ENCODE results near the gene HADHA. TPM values are rescaled to one million over a fixed set of nuclear protein-coding genes. Genes with fewer than 3 reads are reported as not detected.
"Not testable (repeated sequence)": the region's sequence is repeated elsewhere in the genome, so short reads cannot be mapped to it uniquely, and the experiment has no call there.

The HADHA gene
- total and polyA plus RNA-seq, 2 donors from 2014 or later = 135 to 171 TPM

DNA sequence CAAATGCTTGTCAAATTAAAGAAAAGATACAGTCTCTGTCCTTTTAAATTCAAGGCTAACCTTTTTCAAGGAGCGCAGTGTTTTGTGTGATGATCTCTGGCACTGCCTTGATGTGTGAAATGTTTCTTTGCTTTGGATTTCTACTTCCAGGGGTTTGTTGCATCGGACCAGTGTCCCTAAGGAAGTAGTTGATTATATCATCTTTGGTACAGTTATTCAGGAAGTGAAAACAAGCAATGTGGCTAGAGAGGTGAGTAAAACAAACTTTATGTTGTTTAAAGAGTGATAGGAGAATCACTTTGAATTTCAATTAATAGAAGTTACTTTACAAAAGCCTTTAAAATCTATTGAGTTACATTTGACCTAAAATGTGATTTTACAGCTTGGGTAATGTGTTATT, 29.1 kb upstream of the HADHA start:
- Histone ChIP-seq H3K36me3 (ENCODE audit: control insufficient read depth in 2 of 3, insufficient read depth in 3 of 3, low read length in 3 of 3) (peaks cover 7 to 17% (median 9%) of the 10 kb centered on the region in 3 donors), H3K9me3 (ENCODE audit: control insufficient read depth in 2 of 3, insufficient read depth in 1 of 3, low read length in 3 of 3) (no peaks in the 10 kb centered on the region), H3K4me3 (ENCODE audit: low read length in 3 of 3) (no peak overlapping the region), H3K4me1 (ENCODE audit: control insufficient read depth in 2 of 3, insufficient read depth in 2 of 3, low read depth in 1 of 3, low read length in 3 of 3) (peaks cover 0 to 7% (median 0%) of the 10 kb centered on the region in 3 donors), H3K27ac (ENCODE audit: low read depth in 2 of 2, low read length in 2 of 2) (no peak overlapping the region), H3K27me3 (ENCODE audit: control insufficient read depth, insufficient read depth, low read length) (no peaks in the 10 kb centered on the region), H3K9ac (ENCODE audit: low read length in 3 of 3) (no peak overlapping the region)
- intact Hi-C loops (cut with DNase I) = no loop called here
- TF ChIP-seq, protein P1, sequence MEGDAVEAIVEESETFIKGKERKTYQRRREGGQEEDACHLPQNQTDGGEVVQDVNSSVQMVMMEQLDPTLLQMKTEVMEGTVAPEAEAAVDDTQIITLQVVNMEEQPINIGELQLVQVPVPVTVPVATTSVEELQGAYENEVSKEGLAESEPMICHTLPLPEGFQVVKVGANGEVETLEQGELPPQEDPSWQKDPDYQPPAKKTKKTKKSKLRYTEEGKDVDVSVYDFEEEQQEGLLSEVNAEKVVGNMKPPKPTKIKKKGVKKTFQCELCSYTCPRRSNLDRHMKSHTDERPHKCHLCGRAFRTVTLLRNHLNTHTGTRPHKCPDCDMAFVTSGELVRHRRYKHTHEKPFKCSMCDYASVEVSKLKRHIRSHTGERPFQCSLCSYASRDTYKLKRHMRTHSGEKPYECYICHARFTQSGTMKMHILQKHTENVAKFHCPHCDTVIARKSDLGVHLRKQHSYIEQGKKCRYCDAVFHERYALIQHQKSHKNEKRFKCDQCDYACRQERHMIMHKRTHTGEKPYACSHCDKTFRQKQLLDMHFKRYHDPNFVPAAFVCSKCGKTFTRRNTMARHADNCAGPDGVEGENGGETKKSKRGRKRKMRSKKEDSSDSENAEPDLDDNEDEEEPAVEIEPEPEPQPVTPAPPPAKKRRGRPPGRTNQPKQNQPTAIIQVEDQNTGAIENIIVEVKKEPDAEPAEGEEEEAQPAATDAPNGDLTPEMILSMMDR (IDR thresholded peaks at IDR 0.05; ENCODE audit: borderline replicate concordance, extremely low read depth, insufficient read depth) = no peak
- DNase-seq (no peak), FAIRE-seq (no peak)

DNA sequence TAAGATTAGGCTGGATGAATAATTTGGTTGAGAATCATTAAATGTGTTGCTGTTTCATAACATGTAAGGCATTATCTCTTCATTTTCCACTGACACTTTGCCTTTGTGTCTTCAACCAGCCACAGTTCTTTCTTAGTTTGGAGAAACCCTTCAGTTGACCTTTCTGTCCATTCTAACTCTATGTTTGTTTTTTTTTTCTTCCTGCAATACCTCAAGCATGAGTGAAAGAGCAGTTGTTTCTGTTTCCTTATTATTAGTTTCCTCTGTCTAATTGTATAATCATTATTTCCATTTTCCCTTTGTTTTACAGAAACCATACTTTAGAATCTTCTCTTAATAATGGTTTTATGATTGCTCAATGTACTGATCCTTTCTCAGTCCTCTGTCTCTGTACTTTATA, 25.9 kb upstream of the HADHA start:
- TF ChIP-seq, protein P1 (IDR thresholded peaks at IDR 0.05; ENCODE audit: borderline replicate concordance, extremely low read depth, insufficient read depth) = no peak
- peaks cover 0 to 7% (median 0%) of the 10 kb centered on the region in 3 donors for H3K4me1 ChIP-seq (ENCODE audit: control insufficient read depth in 2 of 3, insufficient read depth in 2 of 3, low read depth in 1 of 3, low read length in 3 of 3)
- peaks cover 2 to 8% (median 4%) of the 10 kb centered on the region in 3 donors for H3K36me3 ChIP-seq (ENCODE audit: control insufficient read depth in 2 of 3, insufficient read depth in 3 of 3, low read length in 3 of 3)
- no peak for DNase-seq
- H3K27me3 ChIP-seq (ENCODE audit: control insufficient read depth, insufficient read depth, low read length) = no peaks in the 10 kb centered on the region
- no peak overlapping the region for H3K27ac ChIP-seq (ENCODE audit: low read depth in 2 of 2, low read length in 2 of 2)
- no peak overlapping the region for H3K4me3 ChIP-seq (ENCODE audit: low read length in 3 of 3)
- intact Hi-C loops (cut with DNase I) = no loop called here
- no peak for FAIRE-seq
- no peaks in the 10 kb centered on the region for H3K9me3 ChIP-seq (ENCODE audit: control insufficient read depth in 2 of 3, insufficient read depth in 1 of 3, low read length in 3 of 3)
- no peak overlapping the region for H3K9ac ChIP-seq (ENCODE audit: low read length in 3 of 3)

GRCh38 chr2:26269571-26270158, 25.2 kb upstream of the HADHA start:
- Histone ChIP-seq H3K9ac (ENCODE audit: low read length in 3 of 3) (no peak overlapping the region), H3K36me3 (ENCODE audit: control insufficient read depth in 2 of 3, insufficient read depth in 3 of 3, low read length in 3 of 3) (peaks cover 0 to 8% (median 2%) of the 10 kb centered on the region in 3 donors), H3K27ac (ENCODE audit: low read depth in 2 of 2, low read length in 2 of 2) (no peak overlapping the region), H3K9me3 (ENCODE audit: control insufficient read depth in 2 of 3, insufficient read depth in 1 of 3, low read length in 3 of 3) (no peaks in the 10 kb centered on the region), H3K4me3 (ENCODE audit: low read length in 3 of 3) (no peak overlapping the region), H3K27me3 (ENCODE audit: control insufficient read depth, insufficient read depth, low read length) (no peaks in the 10 kb centered on the region), H3K4me1 (ENCODE audit: control insufficient read depth in 2 of 3, insufficient read depth in 2 of 3, low read depth in 1 of 3, low read length in 3 of 3) (peaks cover 0 to 7% (median 0%) of the 10 kb centered on the region in 3 donors)
- no peak for FAIRE-seq
- no peak for DNase-seq
- intact Hi-C loops (cut with DNase I) = no loop called here
- TF ChIP-seq, protein P1 (IDR thresholded peaks at IDR 0.05; ENCODE audit: borderline replicate concordance, extremely low read depth, insufficient read depth) = no peak

DNA sequence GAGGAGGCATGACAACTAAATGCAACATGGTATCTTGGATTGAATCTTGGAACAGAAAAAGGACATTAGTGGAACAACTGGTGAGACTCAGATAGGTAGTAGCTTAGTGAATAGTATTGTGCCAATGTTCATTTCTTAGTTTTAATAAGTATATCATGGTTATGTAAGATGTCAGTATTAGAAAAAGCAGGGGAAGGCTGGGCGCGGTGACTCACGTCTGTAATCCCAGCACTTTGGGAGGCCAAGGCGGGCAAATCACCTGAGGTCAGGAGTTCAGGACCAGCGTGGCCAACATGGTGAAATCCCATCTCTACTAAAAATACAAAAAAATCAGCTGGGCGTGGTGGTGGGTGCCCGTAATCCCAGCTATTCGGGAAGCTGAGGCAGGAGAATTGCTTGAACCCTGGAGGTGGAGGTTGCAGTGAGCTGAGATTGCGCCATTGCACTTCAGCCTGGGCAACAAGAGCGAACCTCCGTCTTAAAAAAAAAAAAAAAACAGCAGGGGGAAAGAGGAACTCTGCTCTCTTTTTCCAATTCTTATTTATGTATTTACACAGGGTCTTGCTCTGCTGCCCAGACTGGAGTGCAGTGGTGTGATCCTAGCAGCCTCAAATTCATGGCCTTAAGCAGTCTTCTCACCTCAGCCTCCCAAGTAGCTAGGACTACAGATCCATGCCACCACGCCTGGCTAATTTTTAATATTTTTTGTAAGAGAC, 24.4 kb upstream of the HADHA start:
- H3K27ac ChIP-seq (ENCODE audit: low read depth in 2 of 2, low read length in 2 of 2); H3K27me3 ChIP-seq (ENCODE audit: control insufficient read depth, insufficient read depth, low read length); H3K9ac ChIP-seq (ENCODE audit: low read length in 3 of 3); H3K9me3 ChIP-seq (ENCODE audit: control insufficient read depth in 2 of 3, insufficient read depth in 1 of 3, low read length in 3 of 3); H3K4me3 ChIP-seq (ENCODE audit: low read length in 3 of 3); FAIRE-seq; H3K4me1 ChIP-seq (ENCODE audit: control insufficient read depth in 2 of 3, insufficient read depth in 2 of 3, low read depth in 1 of 3, low read length in 3 of 3); H3K36me3 ChIP-seq (ENCODE audit: control insufficient read depth in 2 of 3, insufficient read depth in 3 of 3, low read length in 3 of 3); DNase-seq; intact Hi-C loops (cut with DNase I): not testable (repeated sequence)
